ENCODE results near the gene ZNF107. TPM values are rescaled to one million over a fixed set of nuclear protein-coding genes. Genes with fewer than 3 reads are reported as not detected.

The ZNF107 gene
- total and polyA plus RNA-seq, 2 of the 13 experiments (the other 11 are each of a cell fraction or from before 2014, with no cell fraction given) = 2.5 to 5.4 TPM

DNA sequence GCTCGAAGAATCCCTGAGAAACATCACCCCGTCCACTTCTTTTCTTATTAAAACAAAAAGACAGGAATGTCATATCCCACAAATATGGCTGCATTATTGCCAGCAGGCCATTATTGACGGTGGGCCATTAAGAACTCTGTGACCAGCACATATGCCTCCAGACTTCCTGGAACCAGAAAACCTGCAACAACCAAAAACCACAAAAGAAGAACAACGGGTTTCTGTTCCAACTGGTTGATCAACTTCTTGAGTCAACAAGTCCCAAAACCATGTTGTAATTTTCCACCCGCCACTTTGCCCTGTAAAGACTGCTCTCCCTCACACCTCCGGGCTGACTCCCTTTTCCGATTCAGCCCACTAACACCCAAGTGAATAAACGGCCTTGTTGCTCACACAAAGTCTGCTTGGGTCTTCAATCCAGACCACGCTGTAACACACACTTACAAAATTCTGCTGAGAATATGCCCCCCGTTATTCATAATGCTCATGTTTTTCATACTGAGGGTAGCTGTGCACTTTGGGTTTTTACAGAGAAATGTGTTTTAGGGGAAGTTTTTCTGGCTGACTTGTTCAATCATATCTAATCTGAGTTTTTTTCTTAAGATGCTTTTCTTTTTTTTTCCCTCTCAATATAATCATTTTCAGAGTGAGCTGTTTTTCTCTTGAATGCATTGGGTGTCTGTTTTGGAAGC, 20.7 kb downstream of the ZNF107 start (continued):
- TF ChIP-seq, protein P1, sequence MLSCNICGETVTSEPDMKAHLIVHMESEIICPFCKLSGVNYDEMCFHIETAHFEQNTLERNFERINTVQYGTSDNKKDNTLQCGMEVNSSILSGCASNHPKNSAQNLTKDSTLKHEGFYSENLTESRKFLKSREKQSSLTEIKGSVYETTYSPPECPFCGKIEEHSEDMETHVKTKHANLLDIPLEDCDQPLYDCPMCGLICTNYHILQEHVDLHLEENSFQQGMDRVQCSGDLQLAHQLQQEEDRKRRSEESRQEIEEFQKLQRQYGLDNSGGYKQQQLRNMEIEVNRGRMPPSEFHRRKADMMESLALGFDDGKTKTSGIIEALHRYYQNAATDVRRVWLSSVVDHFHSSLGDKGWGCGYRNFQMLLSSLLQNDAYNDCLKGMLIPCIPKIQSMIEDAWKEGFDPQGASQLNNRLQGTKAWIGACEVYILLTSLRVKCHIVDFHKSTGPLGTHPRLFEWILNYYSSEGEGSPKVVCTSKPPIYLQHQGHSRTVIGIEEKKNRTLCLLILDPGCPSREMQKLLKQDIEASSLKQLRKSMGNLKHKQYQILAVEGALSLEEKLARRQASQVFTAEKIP (CRISPR knock-in tag; IDR thresholded peaks at IDR 0.05; ENCODE audit: borderline replicate concordance) = no peak
- TF ChIP-seq NCOR1 (IDR thresholded peaks at IDR 0.05; ENCODE audit: borderline replicate concordance, low read length) (no peak), PAWR (CRISPR knock-in tag; IDR thresholded peaks at IDR 0.05; ENCODE audit: borderline replicate concordance) (no peak), AKAP8 (CRISPR knock-in tag; IDR thresholded peaks at IDR 0.05) (no peak), ZNF331 (CRISPR knock-in tag; IDR thresholded peaks at IDR 0.05) (peak; percentile 96), ZNF768 (CRISPR knock-in tag; IDR thresholded peaks at IDR 0.05) (no peak), HNRNPUL1 (IDR thresholded peaks at IDR 0.05; ENCODE audit: low read depth, low read length) (no peak), DMAP1 (CRISPR knock-in tag; IDR thresholded peaks at IDR 0.05) (0 out of 2 replicates have a peak, but pooled peaks have one; percentile 30), ZMYM4 (CRISPR knock-in tag; IDR thresholded peaks at IDR 0.05) (peak; percentile 70), SSRP1 (CRISPR knock-in tag; IDR thresholded peaks at IDR 0.05) (no peak), RNF2 (conservative IDR thresholded peaks at IDR 0.05; ENCODE audit: low read depth) (no peak), TP53 (CRISPR knock-in tag; conservative IDR thresholded peaks at IDR 0.05) (no peak), CREM (IDR thresholded peaks at IDR 0.05) (0 out of 2 replicates have a peak, but pooled peaks have one; percentile 32), CREM (CRISPR knock-in tag; IDR thresholded peaks at IDR 0.05) (no peak), SATB2 (CRISPR knock-in tag; IDR thresholded peaks at IDR 0.05) (no peak), RXRB (CRISPR knock-in tag; IDR thresholded peaks at IDR 0.05; ENCODE audit: borderline replicate concordance) (peak; percentile 23; the same call in 1 of the 2 replicates), TBX2 (CRISPR knock-in tag; IDR thresholded peaks at IDR 0.05; ENCODE audit: borderline replicate concordance) (peak; percentile 63; the same call in 1 of the 2 replicates)
- TF ChIP-seq, protein P2, sequence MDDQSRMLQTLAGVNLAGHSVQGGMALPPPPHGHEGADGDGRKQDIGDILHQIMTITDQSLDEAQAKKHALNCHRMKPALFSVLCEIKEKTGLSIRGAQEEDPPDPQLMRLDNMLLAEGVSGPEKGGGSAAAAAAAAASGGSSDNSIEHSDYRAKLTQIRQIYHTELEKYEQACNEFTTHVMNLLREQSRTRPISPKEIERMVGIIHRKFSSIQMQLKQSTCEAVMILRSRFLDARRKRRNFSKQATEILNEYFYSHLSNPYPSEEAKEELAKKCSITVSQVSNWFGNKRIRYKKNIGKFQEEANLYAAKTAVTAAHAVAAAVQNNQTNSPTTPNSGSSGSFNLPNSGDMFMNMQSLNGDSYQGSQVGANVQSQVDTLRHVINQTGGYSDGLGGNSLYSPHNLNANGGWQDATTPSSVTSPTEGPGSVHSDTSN (CRISPR knock-in tag; IDR thresholded peaks at IDR 0.05; ENCODE audit: borderline replicate concordance) = no peak
- TF ChIP-seq, protein P3, sequence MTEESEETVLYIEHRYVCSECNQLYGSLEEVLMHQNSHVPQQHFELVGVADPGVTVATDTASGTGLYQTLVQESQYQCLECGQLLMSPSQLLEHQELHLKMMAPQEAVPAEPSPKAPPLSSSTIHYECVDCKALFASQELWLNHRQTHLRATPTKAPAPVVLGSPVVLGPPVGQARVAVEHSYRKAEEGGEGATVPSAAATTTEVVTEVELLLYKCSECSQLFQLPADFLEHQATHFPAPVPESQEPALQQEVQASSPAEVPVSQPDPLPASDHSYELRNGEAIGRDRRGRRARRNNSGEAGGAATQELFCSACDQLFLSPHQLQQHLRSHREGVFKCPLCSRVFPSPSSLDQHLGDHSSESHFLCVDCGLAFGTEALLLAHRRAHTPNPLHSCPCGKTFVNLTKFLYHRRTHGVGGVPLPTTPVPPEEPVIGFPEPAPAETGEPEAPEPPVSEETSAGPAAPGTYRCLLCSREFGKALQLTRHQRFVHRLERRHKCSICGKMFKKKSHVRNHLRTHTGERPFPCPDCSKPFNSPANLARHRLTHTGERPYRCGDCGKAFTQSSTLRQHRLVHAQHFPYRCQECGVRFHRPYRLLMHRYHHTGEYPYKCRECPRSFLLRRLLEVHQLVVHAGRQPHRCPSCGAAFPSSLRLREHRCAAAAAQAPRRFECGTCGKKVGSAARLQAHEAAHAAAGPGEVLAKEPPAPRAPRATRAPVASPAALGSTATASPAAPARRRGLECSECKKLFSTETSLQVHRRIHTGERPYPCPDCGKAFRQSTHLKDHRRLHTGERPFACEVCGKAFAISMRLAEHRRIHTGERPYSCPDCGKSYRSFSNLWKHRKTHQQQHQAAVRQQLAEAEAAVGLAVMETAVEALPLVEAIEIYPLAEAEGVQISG (CRISPR knock-in tag; IDR thresholded peaks at IDR 0.05) = no peak
- TF ChIP-seq, protein P4, sequence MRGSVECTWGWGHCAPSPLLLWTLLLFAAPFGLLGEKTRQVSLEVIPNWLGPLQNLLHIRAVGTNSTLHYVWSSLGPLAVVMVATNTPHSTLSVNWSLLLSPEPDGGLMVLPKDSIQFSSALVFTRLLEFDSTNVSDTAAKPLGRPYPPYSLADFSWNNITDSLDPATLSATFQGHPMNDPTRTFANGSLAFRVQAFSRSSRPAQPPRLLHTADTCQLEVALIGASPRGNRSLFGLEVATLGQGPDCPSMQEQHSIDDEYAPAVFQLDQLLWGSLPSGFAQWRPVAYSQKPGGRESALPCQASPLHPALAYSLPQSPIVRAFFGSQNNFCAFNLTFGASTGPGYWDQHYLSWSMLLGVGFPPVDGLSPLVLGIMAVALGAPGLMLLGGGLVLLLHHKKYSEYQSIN (CRISPR knock-in tag; IDR thresholded peaks at IDR 0.05; ENCODE audit: borderline replicate concordance) = no peak
- TF ChIP-seq, protein P5, sequence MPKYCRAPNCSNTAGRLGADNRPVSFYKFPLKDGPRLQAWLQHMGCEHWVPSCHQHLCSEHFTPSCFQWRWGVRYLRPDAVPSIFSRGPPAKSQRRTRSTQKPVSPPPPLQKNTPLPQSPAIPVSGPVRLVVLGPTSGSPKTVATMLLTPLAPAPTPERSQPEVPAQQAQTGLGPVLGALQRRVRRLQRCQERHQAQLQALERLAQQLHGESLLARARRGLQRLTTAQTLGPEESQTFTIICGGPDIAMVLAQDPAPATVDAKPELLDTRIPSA (CRISPR knock-in tag; IDR thresholded peaks at IDR 0.05; ENCODE audit: borderline replicate concordance) = no peak
